DMS53 treated with DMSO at 0.1 percent for 48 hours (cell line): ENCODE data around the gene ZNF217.
"Not testable (repeated sequence)": the region's sequence is repeated elsewhere in the genome, so short reads cannot be mapped to it uniquely, and the experiment has no call there.

Experiments used
- DNase-seq: peaks from one replicate; lab custom pipeline; 2025; ENCODE audit not compliant: unreplicated experiment; lab: John Stamatoyannopoulos, UW

ZNF217 gene

GRCh38 chr20:53569606-53570307 lies 23.9 kb downstream of the ZNF217 start:
- DNase-seq: no peak

GRCh38 chr20:53569005-53569404 lies 24.6 kb downstream of the ZNF217 start:
- no peak for DNase-seq

GRCh38 chr20:53568351-53568750 lies 25.3 kb downstream of the ZNF217 start:
- no peak for DNase-seq

DNA sequence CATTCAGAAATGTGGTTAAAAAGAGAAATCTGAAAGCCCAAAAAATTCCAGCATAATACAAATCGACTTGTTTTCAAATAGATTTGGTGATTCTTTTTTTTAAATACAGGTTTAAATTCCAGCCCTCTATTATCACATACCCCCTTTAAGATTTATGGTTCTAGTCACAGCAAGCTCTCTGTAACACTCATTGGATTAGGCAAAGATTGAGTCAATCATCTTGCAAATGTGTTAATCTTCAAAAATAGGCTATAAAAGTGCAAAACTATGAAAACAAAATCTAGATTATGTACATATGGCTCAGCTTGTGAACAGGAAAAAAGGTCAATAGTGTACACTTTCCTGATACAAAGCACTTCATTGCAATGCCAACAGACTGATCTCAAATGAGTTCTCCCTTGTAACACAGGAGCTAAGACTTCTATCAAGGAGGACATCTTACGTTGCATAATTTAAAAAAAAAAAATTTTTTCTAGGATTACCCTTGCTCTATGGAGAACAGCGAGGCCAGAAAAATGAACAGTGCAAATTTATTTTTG lies 26.2 kb downstream of the ZNF217 start:
- no peak for DNase-seq

DNA sequence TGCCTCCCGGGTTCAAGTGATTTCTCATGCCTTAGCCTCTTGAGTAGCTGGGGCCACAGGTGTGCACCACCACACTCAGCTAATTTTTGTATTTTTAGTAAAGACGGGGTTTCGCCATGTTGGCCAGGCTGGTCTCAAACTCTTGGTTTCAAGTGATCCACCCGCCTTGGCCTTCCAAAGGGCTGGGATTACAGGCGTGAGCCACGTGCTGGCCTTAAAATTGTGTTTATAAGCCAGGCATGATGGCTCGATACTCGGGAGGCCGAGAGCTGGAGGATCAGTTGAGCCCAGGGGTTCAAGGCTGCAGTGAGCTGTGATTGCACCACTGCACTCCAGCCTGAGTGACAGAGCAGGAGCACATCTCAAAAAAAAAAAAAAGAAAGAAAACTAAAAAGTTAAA lies 27.0 kb downstream of the ZNF217 start:
- not testable (repeated sequence) for DNase-seq

DNA sequence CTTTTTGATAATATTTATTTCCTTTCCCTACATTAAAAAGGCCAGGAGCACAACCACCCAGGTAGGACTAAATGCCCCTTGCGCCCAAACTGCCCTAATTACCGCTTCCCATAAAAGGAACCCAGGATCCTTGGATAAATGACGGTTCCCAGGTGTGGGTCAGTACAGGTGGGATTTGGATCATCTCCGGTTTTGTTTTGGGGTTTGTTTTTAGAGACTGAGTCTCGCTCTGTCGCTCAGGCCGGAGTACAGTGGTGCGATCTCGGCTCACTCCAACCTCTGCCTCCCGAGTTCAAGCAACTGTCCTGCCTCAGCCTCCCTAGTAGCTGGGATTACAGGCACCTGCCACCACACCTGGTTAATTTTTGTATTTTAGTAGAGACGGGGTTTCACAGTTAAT lies 28.4 kb downstream of the ZNF217 start:
- DNase-seq: no peak

- not testable (repeated sequence) for DNase-seq
These were observed 31.4 kb downstream of the ZNF217 start for GRCh38 chr20:53562104-53562764.

- no peak for DNase-seq
These were observed 32.1 kb downstream of the ZNF217 start for GRCh38 chr20:53561505-53561904.

GRCh38 chr20:53559816-53560215 lies 33.8 kb downstream of the ZNF217 start:
- DNase-seq: no peak

DNA sequence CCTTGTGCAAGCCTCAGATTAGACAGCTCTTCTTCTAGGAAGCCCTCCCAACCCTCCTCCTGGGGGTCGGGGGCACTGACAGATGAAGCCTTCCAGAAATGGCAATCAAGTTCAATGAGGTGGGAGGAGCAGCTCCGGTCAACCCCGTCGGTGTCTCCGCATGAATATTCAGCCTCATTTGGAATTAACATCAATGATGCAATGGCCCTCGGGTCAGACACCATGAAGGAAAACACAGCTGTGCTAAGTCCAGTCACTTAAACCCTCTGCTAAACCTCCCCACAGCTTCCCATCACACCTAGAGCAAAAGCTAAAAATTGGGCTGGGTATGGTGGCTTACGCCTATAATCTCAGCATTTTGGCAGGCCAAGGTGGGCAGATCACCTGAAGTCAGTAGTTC lies 36.5 kb downstream of the ZNF217 start:
- no peak for DNase-seq

GRCh38 chr20:53556267-53556897 lies 37.3 kb downstream of the ZNF217 start:
- no peak for DNase-seq

- DNase-seq: no peak
These were observed 37.8 kb downstream of the ZNF217 start for GRCh38 chr20:53555816-53556215.

GRCh38 chr20:53555081-53555480 lies 38.6 kb downstream of the ZNF217 start:
- no peak for DNase-seq

- DNase-seq: not testable (repeated sequence)
These were observed 41.1 kb downstream of the ZNF217 start for GRCh38 chr20:53552572-53552893.

DNA sequence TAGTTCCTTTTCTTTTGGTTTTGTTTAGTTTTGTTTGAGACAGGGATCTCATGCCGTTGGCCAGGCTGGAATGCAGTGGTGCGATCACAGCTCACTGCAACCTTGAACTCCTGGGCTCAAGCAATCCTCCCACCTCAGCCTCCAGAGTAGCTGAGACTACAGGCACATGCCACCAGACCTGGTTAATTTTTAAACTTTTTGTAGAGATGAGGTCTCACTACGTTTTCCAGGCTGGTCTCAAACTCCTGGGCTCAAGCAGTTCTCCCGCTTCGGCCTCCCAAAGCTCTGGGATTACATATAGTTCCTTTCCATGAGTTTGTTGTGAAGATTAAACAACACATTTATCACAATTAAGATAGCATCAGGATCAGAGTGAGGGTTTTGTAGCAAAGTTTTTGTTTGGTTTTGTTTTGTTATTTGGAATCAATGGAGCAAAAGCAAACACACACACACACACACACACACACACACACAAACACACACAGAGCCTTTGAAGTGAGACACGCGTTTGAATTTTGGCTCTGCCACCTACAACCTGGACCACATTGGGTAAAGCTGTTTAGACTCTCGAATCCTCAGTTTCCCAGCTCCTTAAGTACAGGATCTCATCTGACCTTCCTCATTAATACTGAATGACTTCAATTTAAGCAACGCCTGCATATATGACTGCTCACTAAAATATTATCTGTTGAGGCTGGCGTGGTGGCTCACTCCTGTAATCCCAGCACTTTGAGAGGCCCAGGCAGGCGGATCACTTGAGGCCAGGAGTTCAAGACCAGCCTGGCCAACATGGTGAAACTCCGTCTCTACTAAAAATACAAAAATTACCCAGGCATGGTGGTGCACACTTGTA lies 41.7 kb downstream of the ZNF217 start:
- not testable (repeated sequence) for DNase-seq

DNA sequence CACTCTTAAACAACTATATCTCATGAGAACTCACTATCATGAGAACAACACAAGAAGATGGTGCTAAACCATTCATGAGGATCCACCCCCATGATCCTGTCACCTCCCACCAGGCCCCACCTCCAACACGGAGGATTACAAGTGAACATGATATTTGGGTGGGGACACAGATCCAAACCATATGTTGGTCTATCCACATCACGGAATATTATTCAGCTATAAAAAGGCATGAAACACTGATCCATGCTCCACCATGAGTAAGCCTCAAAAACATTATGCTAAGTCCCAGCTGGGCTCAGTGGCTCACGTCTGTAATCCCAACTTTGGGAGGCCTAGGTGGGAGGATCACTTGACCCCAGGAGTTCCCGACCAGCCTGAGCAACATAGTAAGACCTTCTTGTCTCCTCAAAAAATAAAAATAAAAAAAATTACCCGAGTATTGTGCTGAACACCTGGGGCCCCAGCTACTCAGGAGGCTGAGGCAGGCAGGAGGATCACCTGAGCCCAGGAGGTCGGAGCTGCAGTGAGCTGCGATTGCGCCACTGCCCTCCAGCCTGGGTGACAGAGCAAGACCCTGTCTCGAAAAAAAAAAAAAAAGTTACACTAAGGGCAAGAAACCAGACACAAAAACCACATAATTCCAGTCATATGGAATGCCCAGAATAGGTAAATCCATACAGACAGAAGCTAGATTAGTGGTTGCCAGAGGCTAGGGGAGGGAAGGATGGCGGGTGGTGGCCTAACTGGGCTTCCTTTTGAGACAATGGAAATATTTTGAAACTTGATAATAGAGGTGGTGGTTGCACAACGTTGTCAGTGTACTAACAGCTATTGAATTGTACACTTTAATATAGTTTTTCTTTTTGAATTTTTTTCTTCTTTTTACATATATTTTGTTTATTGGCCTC lies 43.1 kb downstream of the ZNF217 start:
- DNase-seq: no peak

- peak; percentile 56 for DNase-seq
These were observed 45.9 kb downstream of the ZNF217 start for GRCh38 chr20:53547664-53548239.

DNA sequence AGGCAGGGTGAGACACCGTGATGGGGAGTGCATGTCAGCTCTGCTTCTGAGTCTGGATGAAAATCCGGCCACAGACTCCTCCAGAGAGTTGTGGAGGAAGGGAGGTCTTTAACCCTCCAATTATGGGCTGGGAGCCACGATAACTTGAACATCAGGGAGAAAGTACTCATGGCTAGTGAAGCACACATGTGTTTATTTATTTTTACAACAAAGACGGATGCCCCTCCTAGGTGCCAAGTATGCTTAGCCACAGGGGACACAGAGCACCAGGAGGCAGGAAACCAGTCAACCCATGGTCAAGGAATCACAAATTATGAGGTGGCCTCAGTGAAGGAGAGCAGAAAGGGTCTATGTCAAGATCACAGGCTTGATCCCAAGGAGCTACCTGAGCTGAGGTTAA lies 54.1 kb downstream of the ZNF217 start:
- DNase-seq: no peak

GRCh38 chr20:53536382-53536781 lies 57.3 kb downstream of the ZNF217 start:
- DNase-seq: not testable (repeated sequence)

DNA sequence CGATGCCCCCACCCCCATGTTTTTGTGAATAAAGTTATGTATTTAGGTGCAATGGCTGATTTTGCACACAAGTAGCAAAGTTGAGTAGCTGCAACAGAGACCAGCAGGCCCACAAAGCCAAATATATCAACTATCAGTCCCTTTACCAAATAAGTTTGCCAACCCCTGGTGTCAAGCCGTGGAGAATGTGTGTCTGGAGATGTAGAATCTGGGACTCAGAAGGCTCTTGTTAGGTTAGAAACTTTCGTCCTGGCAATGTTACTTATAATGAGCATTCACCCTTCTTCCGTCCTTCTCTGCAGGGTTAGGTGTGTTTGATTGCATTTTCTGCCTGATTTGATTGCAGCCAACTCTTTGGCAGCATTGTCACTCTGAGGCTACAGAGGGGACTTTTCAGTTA lies 57.8 kb downstream of the ZNF217 start:
- no peak for DNase-seq
